Esophagus squamous epithelium (tissue), 4 donors: Measurements from ENCODE around the gene GALR2.

Experiments used
- CTCF ChIP-seq, 6 experiments: fragments of 450-650 bp in 4 of 6; fragments of 200-600 bp in 2 of 6; sonication (generic) in 2 of 6; IDR thresholded peaks; one replicate each; pipeline ENCODE4 v1.5.1; 2016 to 2019; ENCODE audit warnings: antibody characterized with exemption in 6 of 6, mild to moderate bottlenecking in 4 of 6, moderate library complexity in 4 of 6
- POLR2A ChIP-seq, 4 donors: fragments of 450-650 bp; IDR thresholded peaks; one replicate each; pipeline ENCODE4 v1.6.1; 2017; ENCODE audit warnings: antibody characterized with exemption in 4 of 4, mild to moderate bottlenecking in 4 of 4, moderate library complexity in 3 of 4

- TF ChIP-seq CTCF (IDR thresholded peaks at IDR 0.05) (no peak), POLR2A (IDR thresholded peaks at IDR 0.05) (no peak)
Measured at GRCh38 chr17:76089680-76090516, 15.3 kb downstream of the GALR2 start.
